Coronary artery (tissue), 2 donors: Measurements from ENCODE around the gene NELL2.
"Not testable (repeated sequence)": the region's sequence is repeated elsewhere in the genome, so short reads cannot be mapped to it uniquely, and the experiment has no call there.

ENCODE experiments used
- DNase-seq: peaks from one replicate; pipeline ENCODE4 v3.0.0-alpha.2; 2017; ENCODE audit warnings: low spot score
- H3K27ac ChIP-seq, 2 donors: fragments of 200-600 bp; sonication (generic); one replicate each; pipeline ENCODE4 v1.5.1; 2016 to 2019
- H3K4me3 ChIP-seq: fragments of 200-600 bp; sonication (generic); 2 replicates; pipeline ENCODE4 v1.5.1; 2016; ENCODE audit warnings: mild to moderate bottlenecking, moderate library complexity
- TF ChIP-seq, protein P1 (sequence below): fragments of 200-600 bp; sonication (generic); IDR thresholded peaks from one replicate; pipeline ENCODE4 v1.5.1; 2019; ENCODE audit warnings: antibody characterized with exemption

The NELL2 gene

DNA sequence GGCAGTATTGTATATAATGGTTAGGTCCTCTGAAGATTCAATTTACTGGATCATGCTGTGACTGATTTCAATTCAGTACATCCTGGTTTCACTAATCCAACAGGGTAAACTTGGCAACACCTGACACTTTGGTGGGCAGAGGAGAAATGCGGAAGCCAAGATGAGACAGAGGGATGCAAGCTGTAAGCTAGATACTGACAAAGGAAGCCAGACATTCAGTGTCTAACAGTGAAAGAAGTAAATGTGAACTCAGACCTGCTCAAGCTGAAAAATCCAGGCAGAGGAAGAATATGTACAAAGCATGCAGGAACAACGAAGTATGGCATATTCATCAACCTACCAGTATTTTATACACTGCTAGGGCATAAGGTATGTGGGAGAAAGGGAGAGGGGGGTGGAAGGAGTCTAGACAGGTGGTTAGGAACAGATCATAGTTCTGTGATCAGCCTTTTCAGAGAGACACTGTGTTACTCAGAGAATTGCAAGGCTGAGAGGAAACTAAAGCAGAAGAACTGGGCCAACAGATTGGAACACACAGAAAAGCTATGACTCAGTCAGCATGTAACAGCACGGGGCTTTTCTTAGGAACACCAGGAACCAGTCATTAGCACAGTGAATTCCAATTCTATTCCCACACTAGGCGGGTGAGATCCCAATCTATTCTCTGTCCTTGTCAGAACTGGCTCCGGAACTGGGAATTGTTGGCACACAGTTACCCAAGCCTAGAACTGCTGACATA, 40.3 kb downstream of the NELL2 start:
- Histone ChIP-seq H3K27ac (no peak overlapping the region), H3K4me3 (no peak overlapping the region)
- DNase-seq = no peak
- TF ChIP-seq, protein P1, sequence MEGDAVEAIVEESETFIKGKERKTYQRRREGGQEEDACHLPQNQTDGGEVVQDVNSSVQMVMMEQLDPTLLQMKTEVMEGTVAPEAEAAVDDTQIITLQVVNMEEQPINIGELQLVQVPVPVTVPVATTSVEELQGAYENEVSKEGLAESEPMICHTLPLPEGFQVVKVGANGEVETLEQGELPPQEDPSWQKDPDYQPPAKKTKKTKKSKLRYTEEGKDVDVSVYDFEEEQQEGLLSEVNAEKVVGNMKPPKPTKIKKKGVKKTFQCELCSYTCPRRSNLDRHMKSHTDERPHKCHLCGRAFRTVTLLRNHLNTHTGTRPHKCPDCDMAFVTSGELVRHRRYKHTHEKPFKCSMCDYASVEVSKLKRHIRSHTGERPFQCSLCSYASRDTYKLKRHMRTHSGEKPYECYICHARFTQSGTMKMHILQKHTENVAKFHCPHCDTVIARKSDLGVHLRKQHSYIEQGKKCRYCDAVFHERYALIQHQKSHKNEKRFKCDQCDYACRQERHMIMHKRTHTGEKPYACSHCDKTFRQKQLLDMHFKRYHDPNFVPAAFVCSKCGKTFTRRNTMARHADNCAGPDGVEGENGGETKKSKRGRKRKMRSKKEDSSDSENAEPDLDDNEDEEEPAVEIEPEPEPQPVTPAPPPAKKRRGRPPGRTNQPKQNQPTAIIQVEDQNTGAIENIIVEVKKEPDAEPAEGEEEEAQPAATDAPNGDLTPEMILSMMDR = no peak

DNA sequence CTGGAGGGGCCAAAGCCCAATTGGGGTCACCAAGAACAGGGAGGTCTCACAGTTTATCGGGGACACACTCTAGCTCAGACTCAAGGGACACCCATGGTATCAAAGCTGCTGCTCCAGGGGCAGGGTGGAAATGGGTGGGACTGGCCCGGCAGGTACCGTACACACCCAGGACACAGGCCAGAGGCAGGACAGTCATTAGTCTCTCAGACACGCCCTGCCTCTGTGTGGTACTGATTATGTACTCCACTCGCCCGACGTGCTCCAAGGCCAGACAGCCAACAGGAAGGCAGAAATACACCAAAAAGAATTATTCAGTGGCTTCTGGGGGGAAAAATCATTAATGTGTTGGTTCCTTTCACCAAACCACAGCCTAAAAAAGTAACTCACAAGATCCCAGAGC, 41.1 kb downstream of the NELL2 start:
- DNase-seq = not testable (repeated sequence)

DNA sequence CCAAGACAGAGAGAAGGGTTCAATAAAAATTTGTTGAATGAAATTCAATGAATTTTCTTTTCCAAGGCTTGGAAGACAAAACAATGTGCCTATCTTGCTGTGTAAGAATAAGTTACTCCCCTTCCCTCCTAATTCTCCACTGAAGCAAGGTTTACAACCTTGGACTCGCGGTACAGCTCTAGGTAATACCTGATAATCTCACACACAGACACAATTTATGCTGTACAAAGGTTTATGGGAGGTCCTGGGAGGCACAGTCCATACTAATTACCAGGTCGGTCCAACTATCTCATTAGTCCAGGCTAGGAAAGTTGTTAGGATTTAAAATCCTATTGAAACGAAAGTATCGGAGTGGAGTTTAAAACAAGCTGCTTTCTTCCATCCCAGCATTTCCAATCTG, 42.6 kb downstream of the NELL2 start:
- no peak for DNase-seq
- Histone ChIP-seq H3K27ac (no peak overlapping the region), H3K4me3 (no peak overlapping the region)
- TF ChIP-seq, protein P1 = no peak

More for the DNA sequence above, 41.1 kb downstream of the NELL2 start:
- H3K27ac ChIP-seq, H3K4me3 ChIP-seq: not testable (repeated sequence)

DNA sequence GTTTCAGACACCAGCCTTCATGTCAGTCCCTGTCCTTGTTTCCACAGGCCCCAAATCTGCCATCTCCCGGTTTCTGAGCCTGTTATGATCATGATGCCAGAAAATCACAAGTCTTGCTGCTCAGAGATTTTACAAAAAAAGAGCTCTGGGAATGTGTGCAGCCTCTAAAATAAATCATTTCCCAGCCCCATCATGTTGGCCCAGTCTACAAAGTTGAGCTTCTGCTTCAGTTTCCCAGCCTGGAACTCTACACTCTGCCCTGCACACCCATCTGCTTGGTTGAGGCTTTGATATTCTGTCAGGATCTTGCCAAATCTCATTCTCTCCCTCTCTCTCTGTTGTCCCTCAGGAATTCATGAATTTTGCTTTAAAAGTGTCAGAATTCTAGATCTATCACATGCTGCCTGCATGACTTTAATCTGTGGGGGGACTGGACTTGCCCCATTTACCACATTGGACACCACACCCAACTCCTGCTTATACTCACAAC, 45.5 kb downstream of the NELL2 start:
- no peak overlapping the region for H3K27ac ChIP-seq
- TF ChIP-seq, protein P1 = no peak
- no peak for DNase-seq
- H3K4me3 ChIP-seq = no peak overlapping the region

DNA sequence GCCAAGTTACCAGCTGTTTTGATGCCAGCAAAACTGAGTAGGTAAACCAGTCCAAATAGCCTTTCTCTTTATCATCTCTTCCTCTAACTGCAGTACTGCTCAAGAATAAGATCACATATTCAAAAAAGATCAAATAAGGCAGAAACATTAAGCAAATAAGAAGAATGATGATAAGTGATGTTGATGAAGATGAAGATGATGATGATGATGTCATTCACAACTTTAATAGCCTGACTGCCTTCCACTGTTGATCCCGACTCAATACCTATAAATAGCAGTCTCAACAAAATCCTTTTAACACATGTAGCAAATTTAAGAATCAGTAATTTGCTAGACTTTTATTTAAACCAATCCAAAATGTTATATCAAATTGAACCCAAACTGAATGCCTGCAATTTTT, 47.1 kb downstream of the NELL2 start:
- TF ChIP-seq, protein P1 = no peak
- no peak for DNase-seq
- Histone ChIP-seq H3K27ac (no peak overlapping the region), H3K4me3 (no peak overlapping the region)

DNA sequence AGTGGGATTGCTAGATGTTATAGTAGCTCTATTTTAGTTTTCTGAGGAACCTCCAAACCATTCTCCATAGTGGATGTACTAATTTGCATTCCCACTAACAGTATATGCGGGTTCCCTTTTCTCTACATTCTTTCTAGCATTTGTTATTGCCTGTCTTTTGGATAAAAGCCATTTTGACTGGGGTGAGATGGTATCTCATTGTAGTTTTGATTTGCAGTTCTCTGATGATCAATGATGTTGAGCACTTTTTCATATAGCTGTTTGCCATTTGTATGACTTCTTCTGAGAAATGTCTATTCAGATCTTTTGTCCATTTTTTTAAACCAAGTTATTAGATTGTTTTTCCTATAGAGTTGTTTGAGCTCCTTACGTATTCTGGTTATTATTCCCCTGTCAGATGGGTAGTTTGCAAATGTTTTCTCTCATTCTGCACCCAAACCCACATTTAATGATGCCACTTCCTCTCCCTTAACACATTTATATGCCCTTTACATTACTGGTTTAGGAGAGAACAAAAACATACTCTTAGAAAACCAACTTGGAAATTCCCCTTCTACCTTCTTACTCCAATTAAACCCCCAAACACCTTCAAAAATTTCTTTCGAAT, 48.2 kb downstream of the NELL2 start:
- Histone ChIP-seq H3K4me3 (no peak overlapping the region), H3K27ac (no peak overlapping the region)
- TF ChIP-seq, protein P1 = no peak
- no peak for DNase-seq

DNA sequence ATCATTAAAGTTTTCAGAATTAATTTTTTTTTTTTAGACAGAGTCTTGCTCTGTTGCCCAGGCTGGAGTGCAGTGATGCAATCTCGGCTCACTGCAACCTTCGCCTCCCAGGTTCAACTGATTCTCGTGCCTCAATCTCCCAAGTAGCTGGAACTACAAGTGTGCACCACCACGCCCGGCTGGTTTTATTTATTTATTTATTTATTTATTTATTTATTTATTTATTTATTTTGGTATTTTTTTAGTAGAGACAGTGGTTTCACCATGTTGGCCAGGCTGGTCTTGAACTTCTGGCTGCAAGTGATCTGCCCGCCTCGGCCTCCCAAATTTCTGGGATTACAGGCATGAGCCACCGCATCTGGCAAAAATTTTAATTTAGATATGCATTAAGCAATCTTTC, 54.4 kb downstream of the NELL2 start:
- H3K4me3 ChIP-seq, H3K27ac ChIP-seq, DNase-seq: not testable (repeated sequence)

DNA sequence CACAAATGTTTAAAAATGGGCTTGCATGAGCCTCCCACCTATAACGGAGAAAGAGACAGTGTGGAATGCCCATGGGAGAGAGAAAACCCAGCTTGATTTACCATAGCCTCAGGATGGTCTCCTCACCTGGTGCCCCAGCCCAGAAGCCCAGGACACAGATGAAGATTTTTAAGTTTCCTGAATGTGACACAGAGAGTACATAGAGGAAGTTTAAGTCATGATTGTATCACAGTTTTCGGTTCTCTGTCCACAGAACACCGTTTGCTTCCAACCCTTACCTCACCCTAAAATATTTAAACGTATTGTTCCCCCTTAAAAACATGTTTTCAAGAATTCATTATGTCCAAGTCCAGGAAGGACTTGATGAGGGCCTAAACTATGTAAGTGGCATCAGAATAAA, 56.2 kb downstream of the NELL2 start:
- DNase-seq = no peak
- no peak overlapping the region for H3K27ac ChIP-seq

More for the DNA sequence above, 56.2 kb downstream of the NELL2 start:
- H3K4me3 ChIP-seq = no peak overlapping the region
- TF ChIP-seq, protein P1 = no peak
